ENCODE data around the gene AGAP3.
"Not testable (repeated sequence)": the region's sequence is repeated elsewhere in the genome, so short reads cannot be mapped to it uniquely, and the experiment has no call there.

The AGAP3 gene

DNA sequence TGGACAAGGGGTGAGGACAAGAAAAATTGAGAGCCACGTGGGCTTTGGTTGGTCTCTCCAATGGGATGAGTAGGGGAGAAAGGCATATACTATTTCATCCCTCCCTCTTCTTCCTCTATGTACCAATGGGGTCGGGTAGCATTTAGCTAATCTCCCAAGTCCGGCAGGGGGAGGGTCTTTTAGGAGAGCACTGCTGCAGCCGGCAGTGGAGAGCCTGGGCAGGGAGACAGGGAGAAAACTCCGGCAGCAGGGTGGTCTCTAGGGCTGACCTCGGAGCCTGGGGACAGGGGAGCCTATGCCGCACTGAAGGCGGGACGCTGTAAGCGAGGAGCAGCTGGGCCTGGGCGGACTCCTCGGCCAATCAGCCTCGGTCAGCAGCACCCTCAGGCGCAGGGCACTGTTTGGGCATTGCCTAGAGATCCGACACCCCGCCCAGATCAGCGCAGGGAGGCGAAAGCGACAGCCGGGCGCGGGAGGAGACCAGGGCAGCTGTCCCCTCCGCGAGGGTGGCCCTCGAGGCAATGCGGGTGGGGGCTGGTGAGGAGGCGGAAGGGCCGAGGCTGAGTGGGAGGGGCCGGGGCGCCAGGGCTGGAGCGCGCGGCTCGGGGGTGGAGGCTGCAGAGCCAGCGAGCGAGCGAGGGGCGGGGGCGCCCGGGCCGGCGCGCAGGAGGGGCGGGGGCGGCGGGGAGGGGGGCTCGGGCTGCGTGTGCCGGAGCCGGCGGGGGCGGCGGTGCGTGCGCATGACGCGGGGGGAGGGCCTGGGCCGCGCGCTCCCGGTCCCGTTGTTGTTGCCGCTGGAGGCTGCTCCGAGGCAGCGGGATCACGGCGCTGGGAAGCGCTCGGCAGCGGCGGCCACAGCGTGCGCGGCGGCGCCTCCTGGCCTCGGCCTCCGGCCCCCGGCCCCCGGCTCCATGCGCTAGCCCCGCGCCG, at the start of gene AGAP3:
TSS of gene AGAP3 (plus strand) at position 785 of the 930 bp plus-strand sequence. CDS start 267 bp downstream, outside the sequence.
- DNase-seq, result peak; percentile 26

- DNase-seq, result no peak
Measured at GRCh38 chr7:151038951-151039849, 47.1 kb upstream of the AGAP3 start.

GRCh38 chr7:151039850-151040548, 46.3 kb upstream of the AGAP3 start:
- no peak for DNase-seq

- DNase-seq, result no peak
Measured at GRCh38 chr7:151040616-151041375, 45.5 kb upstream of the AGAP3 start.

- not testable (repeated sequence) for DNase-seq
Measured at GRCh38 chr7:151043449-151043848, 42.8 kb upstream of the AGAP3 start.

- DNase-seq, result no peak
Measured at GRCh38 chr7:151043959-151044358, 42.3 kb upstream of the AGAP3 start.

GRCh38 chr7:151045262-151045661, 41.0 kb upstream of the AGAP3 start:
- DNase-seq, result no peak

GRCh38 chr7:151045967-151046366, 40.3 kb upstream of the AGAP3 start:
- DNase-seq, result no peak

DNA sequence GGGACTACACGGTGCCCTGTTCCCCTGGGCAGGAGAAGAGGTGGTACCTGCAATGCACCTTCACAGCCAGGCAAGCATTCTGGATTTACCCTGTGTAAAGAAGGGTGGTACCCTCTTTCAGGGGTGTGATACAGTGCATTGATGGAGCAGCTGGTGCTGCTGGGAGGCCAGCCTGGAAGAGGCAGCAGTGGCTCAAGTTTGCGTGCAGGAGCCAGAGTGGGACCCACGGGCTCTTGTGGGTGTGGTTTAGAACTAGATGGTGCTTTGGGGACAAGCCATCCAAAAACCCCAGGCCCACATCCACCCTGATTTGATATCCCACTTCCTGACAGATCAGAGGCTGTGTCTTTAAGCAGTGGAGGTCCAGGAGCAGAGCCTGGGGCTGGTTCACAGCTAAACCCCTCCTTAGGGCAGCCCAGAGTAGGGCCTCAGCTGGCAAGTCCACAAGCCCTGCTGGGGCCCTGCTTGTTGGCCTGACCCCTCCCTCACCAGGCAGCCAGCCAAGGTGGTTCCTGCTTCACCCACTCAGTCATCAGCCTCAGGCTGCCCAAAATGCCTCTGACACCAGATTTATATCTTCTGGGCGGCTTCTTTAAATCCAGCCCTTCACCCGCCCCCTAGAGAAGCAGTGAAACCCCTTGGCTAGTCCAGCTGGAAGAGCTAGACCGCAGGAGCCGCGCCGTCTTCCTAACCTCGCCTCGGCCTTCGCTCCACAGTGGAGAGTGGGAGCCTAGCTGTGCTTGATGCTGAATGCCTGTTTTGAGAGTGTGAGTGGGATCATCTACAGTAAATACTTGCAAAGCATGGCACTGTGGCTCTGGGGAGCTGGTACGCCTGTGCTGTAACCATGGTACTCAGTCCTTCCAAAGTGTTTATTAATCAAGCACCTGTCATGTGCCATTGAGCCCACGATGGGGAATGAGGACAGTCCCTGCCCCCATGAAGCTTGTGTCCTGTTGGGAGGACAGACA, 39.4 kb upstream of the AGAP3 start:
- DNase-seq, result no peak

GRCh38 chr7:151047976-151048815, 38.1 kb upstream of the AGAP3 start, which contains the start of gene ASIC3:
ASIC3 (plus strand) TSS chr7:151048531; CDS start chr7:151048886, 355 bp downstream.
- DNase-seq, result no peak

DNA sequence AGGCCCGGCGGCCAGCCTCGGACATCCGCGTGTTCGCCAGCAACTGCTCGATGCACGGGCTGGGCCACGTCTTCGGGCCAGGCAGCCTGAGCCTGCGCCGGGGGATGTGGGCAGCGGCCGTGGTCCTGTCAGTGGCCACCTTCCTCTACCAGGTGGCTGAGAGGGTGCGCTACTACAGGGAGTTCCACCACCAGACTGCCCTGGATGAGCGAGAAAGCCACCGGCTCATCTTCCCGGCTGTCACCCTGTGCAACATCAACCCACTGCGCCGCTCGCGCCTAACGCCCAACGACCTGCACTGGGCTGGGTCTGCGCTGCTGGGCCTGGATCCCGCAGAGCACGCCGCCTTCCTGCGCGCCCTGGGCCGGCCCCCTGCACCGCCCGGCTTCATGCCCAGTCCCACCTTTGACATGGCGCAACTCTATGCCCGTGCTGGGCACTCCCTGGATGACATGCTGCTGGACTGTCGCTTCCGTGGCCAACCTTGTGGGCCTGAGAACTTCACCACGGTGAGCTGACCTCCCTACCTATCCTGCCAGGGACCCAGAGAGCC, 37.3 kb upstream of the AGAP3 start:
- DNase-seq, result no peak

DNA sequence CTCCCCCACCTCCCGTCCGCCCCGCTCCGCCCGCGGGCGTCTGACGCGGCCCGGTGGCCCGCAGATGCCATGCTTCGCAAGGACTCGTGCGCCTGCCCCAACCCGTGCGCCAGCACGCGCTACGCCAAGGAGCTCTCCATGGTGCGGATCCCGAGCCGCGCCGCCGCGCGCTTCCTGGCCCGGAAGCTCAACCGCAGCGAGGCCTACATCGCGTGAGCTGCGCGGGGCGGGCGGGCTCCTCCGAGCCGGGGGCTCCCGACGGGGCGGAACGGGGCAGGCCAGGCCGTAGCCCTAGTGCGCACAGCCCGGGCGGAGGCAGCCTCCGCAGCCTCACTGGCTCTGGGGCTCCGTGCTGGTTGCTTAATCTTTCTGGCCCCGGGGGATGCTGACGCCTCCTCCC, 35.2 kb upstream of the AGAP3 start:
- no peak for DNase-seq

DNA sequence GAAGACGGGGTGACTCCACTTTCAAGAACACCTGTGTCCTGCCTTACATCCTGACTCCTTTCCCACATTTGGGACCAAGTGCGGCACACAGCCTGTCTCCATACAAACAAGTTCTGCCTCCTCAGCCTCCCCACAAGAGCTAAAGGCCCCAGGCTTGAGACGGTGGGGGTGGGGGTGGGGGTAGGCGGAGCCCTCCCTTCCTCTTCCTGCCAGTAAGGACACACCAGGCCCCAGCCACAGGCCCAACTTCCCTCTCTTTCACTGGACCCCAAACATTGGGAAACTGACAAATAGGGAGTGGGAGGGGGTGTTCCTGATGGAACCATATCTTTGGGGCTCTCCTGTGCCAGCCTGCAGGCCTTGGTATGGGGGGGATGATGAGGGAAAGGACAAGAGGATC, 33.2 kb upstream of the AGAP3 start:
- DNase-seq, result no peak

GRCh38 chr7:151053751-151054150, 32.5 kb upstream of the AGAP3 start:
- no peak for DNase-seq

GRCh38 chr7:151056283-151056665, 30.0 kb upstream of the AGAP3 start:
- DNase-seq, result no peak

- DNase-seq, result no peak
Measured at GRCh38 chr7:151056666-151057505, 29.4 kb upstream of the AGAP3 start.

DNA sequence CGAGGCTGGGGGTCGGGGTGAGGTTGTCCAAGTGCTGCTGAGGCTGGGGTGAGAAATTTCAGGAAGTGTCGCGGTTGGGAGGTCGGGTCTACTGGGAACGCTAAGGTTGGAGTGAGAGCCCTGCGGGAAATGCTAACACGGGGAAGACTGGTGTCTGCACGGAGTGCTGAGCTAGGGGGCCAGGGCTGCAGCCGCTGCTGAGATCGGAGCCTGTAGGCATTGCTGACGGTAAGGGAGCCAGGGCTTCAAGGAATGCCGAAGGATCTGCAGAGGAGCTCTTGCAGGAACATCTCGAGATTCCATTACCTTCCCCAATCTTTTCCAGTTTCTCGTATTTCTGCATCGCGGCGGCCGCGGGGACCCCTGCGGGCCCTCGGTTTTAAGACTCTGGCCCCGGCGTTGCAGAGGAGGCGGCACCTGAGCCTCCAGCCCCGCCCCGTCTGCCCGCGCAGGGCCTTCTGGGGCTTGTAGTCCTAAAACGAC, 28.7 kb upstream of the AGAP3 start, which contains the start of gene CDK5:
TSS of gene CDK5 (minus strand) at position 392 of the 483 bp plus-strand sequence. CDS start at position 343, 49 bp downstream.
- no peak for DNase-seq
